ENCODE data around the gene LSR. TPM values are rescaled to one million over a fixed set of nuclear protein-coding genes. Genes with fewer than 3 reads are reported as not detected.

Gene LSR
- total RNA-seq, 1 experiment from 2014 or later = 0.10 TPM

GRCh38 chr19:35246466-35247092 is 2.2 kb upstream of the LSR start:
- DNase-seq (ENCODE audit: extremely low read depth, low read depth) = no peak

GRCh38 chr19:35247526-35248309 is 1.1 kb upstream of the LSR start:
- no peak for DNase-seq (ENCODE audit: extremely low read depth, low read depth)

- no peak for DNase-seq (ENCODE audit: extremely low read depth, low read depth)
Observed at GRCh38 chr19:35249146-35249847, 495 bp downstream of the LSR start.

- no peak for DNase-seq (ENCODE audit: extremely low read depth, low read depth)
Observed at GRCh38 chr19:35249848-35250711, 1.3 kb downstream of the LSR start.

GRCh38 chr19:35251456-35251855 is 2.7 kb downstream of the LSR start:
- DNase-seq (ENCODE audit: extremely low read depth, low read depth) = no peak

- no peak for DNase-seq (ENCODE audit: extremely low read depth, low read depth)
Observed at GRCh38 chr19:35253316-35254286, 4.8 kb downstream of the LSR start.

GRCh38 chr19:35254341-35255297 is 5.8 kb downstream of the LSR start:
- DNase-seq (ENCODE audit: extremely low read depth, low read depth) = no peak

- DNase-seq (ENCODE audit: extremely low read depth, low read depth) = no peak
Observed at GRCh38 chr19:35256566-35256965, 7.8 kb downstream of the LSR start.

GRCh38 chr19:35257113-35257461 is 8.3 kb downstream of the LSR start:
- DNase-seq (ENCODE audit: extremely low read depth, low read depth) = no peak

- no peak for DNase-seq (ENCODE audit: extremely low read depth, low read depth)
Observed at GRCh38 chr19:35260694-35261304, 12.0 kb downstream of the LSR start.

- no peak for DNase-seq (ENCODE audit: extremely low read depth, low read depth)
Observed at GRCh38 chr19:35261356-35262100, 12.7 kb downstream of the LSR start.

GRCh38 chr19:35262101-35262761 is 13.4 kb downstream of the LSR start:
- no peak for DNase-seq (ENCODE audit: extremely low read depth, low read depth)

GRCh38 chr19:35264268-35265125 is 15.7 kb downstream of the LSR start:
- no peak for DNase-seq (ENCODE audit: extremely low read depth, low read depth)

GRCh38 chr19:35265126-35265899 is 16.5 kb downstream of the LSR start:
- DNase-seq (ENCODE audit: extremely low read depth, low read depth) = no peak

- DNase-seq (ENCODE audit: extremely low read depth, low read depth) = no peak
Observed at GRCh38 chr19:35265900-35266519, 17.2 kb downstream of the LSR start.

Data from NCI-H460 (cell line).